HG03469 (cell line): ENCODE results near the gene PLCD1.

Source experiments
- ATAC-seq: cut with Tn5 transposase; IDR thresholded peaks from one replicate; pipeline ENCODE4 v1.9.1; 2021; ENCODE audit warnings: mild to moderate bottlenecking, moderate library complexity, moderate number of reproducible peaks; ENCODE audit not compliant: unreplicated experiment

PLCD1 gene

GRCh38 chr3:37968813-37969595 lies 60.4 kb downstream of the PLCD1 start:
- no peak for ATAC-seq

GRCh38 chr3:37968199-37968598 lies 61.2 kb downstream of the PLCD1 start:
- ATAC-seq, result no peak

DNA sequence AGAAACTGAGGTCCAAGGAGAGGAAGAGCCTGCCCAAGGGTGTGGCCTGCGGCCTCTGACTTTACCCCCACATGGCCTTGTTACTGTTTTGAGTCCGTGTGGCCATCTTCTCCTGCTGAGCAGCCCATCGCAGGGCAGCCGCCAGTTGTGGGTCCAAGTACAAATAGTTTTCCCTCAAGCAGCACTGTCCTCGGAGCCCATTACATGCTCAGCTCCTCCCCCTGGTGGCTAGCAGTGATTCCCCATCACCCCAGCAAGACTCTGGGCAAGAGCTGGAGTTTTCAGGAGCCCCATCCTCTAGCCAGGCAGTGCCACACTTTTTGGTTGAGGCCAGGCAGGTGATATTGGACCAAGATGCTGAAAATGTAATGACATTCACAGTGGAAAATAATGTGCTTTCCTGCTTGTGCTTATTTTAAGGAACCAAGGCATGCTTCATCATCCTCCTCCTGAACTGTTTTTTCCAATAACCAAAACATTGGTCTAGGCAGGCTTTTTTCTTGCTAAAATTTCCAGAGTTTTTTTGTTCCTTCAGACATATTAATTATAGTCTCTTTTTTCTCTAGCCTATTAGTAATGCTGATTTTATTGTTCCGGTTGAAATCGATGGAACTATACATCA lies 62.1 kb downstream of the PLCD1 start:
- ATAC-seq, result no peak

- no peak for ATAC-seq
These were observed 64.7 kb downstream of the PLCD1 start for GRCh38 chr3:37964716-37965115.

- ATAC-seq, result no peak
These were observed 65.3 kb downstream of the PLCD1 start for GRCh38 chr3:37964146-37964545.

DNA sequence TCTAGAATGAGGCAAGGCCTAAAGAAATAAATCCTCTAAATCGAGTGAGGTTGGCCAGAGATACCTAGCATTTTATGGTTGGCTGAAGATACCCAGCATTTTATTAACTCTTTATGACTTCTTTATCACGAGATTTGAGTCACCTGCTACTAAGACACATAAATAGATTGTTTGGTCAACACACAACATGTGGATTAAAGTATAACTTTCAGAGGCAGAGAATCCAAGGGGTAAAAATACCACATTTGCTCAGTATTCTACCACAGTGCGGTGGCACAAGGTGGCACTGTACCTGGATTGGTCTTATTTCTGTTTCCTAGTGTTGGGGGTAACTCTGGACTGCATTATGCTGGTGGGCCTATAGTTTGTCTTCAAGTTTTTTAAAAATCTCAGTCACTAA lies 65.8 kb downstream of the PLCD1 start:
- no peak for ATAC-seq

- ATAC-seq, result no peak
These were observed 66.4 kb downstream of the PLCD1 start for GRCh38 chr3:37963016-37963415.

DNA sequence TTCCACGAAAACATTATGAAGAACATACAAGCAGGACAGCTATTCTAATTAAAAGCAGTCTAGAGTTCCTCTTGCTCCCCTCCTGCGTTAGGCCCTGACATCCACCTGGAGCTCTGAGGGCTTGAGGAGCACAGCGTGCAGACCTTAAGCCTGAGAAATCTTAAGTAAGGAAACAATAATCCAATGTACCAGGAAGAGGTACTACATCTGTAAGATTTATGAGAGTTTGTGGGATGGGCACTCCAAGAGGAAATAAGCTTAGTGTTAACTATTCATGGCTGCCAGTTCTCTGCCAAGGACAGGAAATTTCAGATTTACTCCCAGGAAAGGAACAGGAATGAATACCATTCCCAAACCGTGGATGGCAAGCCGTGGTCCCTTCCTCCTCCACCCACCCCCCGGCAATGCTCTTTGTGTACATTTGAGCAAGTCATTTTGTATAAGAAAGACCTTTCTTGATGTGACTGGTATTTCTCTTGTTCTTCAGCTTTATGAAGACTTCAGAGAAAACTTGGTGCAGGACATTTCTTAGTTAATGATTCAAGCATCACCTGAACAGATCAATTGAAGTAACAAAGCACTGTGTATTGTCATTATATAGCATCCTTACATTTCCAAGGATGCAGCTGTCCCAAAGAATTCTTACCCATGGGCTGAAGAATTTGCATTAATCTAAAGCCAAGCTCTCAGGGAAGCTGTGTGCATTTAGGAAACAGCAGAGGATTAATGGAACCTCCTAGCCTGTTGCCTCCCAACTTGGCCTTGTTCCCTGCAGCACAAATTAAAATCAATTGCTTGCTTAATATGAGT lies 67.6 kb downstream of the PLCD1 start:
- no peak for ATAC-seq

DNA sequence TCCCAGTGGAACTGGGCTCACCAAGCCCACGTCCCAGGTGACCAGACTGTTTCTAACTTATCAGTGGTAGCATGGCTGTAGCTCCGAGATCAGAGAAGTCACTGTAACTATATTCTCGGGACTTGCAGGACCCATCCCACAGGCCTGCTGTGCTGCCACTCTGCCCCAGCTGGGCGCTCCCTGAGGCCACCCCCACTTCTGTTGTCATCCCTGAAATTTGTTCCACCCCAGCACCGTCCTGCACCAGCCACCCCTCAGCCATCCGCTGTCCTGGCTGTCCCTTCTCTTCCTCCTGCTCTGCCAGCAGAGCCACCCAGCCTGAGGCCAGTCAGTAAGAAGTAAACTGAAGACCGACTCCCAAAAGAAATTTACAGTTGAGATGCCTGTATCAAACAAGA lies 71.9 kb downstream of the PLCD1 start:
- no peak for ATAC-seq
